Suprapubic skin (tissue), 4 donors: ENCODE results near the gene FARSA. TPM values are rescaled to one million over a fixed set of nuclear protein-coding genes. Genes with fewer than 3 reads are reported as not detected.
A peak's percentile ranks its signal among the peaks of the same experiment; 100 is the strongest.

ENCODE experiments used
- DNase-seq, 2 donors: peaks; one replicate each; pipeline ENCODE4 v3.0.0-alpha.2; 2019; ENCODE audit warnings: low spot score in 2 of 2
- H3K27ac ChIP-seq: fragments of 200-600 bp; sonication (generic); one replicate; pipeline ENCODE4 v1.5.1; 2019
- H3K27me3 ChIP-seq: fragments of 200-600 bp; sonication (generic); one replicate; pipeline ENCODE4 v1.5.1; 2019
- H3K36me3 ChIP-seq: fragments of 200-600 bp; sonication (generic); one replicate; pipeline ENCODE4 v1.5.1; 2019
- H3K4me1 ChIP-seq: fragments of 200-600 bp; sonication (generic); one replicate; pipeline ENCODE4 v1.5.1; 2019
- H3K4me3 ChIP-seq: fragments of 200-600 bp; sonication (generic); one replicate; pipeline ENCODE4 v1.5.1; 2019; ENCODE audit warnings: mild to moderate bottlenecking
- H3K9me3 ChIP-seq: fragments of 200-600 bp; sonication (generic); one replicate; pipeline ENCODE4 v1.5.1; 2019
- EP300 ChIP-seq: sonication (generic); formaldehyde crosslinking; IDR thresholded peaks from one replicate; pipeline ENCODE4 v1.6.1; 2017; ENCODE audit warnings: antibody characterized with exemption
- POLR2A ChIP-seq, 2 donors: fragments of 450-650 bp; IDR thresholded peaks; one replicate each; pipeline ENCODE4 v1.6.1; 2017; ENCODE audit warnings: antibody characterized with exemption in 2 of 2, mild to moderate bottlenecking in 2 of 2, moderate library complexity in 2 of 2
- POLR2AphosphoS5 ChIP-seq, 3 donors: sonication (generic); formaldehyde crosslinking; IDR thresholded peaks; one replicate each; pipeline ENCODE4 v1.6.1; 2017; ENCODE audit warnings: antibody characterized with exemption in 3 of 3
- WGBS: methylation state at CpG from one replicate; pipeline ENCODE4 v1.1.5; 2018; 5-methylcytosine and 5-hydroxymethylcytosine counted together
- total RNA-seq, 4 donors: library from RNA; depleted of rRNA; stranded (reverse); fragments of >200 nt; gene quantifications; one replicate each; pipeline ENCODE4 v1.1.0, GENCODE V29; 2016
- TF ChIP-seq, protein P1 (sequence below), 2 donors: fragments of 200-600 bp in 1 of 2; fragments of 450-650 bp in 1 of 2; sonication (generic) in 1 of 2; IDR thresholded peaks; one replicate each; pipeline ENCODE4 v1.5.1; 2016 to 2019; ENCODE audit warnings: antibody characterized with exemption in 2 of 2, mild to moderate bottlenecking in 1 of 2, moderate library complexity in 1 of 2

FARSA gene
- total RNA-seq, 4 donors from 2014 or later: 49.0 to 60.6 (median 50.9) TPM

DNA sequence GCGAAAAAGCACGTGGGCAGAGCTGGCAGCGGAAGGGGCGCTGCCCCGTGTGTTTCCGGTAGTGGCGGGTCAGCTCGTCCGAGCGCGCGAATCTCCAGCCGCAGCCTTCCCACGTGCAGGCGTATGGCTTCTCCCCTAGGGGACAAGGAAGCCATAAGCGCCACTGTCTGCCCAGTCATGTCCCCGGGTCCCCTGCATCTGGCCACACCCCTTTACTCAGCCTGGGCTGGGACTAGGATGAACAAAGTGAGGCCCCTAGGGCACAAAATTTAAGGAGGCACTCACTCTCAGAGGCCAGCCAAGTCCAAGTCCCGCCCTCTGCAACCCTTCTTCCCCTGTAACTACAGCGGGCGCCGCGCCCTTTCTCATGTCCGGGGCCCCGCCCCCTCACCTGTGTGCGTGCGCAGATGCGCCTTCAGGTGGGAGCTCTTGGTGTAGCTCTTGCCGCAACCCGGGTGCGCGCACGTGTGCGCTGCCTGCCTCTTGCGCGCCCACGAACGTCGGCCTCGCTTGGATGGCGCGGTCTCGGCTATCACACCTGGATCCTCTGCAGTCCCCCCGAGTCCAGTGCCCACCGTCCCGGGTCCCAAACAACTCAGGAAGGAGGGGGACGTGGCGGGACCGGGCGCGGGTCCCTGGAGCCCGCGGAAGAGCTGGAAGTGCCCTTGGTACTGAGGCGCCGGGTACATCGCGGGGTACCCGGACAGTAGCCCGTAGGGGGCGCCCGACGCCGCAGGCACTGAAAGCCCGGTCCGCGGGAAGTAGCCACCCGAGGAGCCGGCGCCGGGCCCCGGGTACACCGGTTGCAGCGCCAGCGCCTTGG lies 48.4 kb downstream of the FARSA start:
- H3K4me3 ChIP-seq: peak overlapping the region; percentile 49
- no peak for TF ChIP-seq POLR2AphosphoS5 (IDR thresholded peaks at IDR 0.05)
- TF ChIP-seq POLR2A (IDR thresholded peaks at IDR 0.05): no peak
- TF ChIP-seq EP300: no peak
- TF ChIP-seq, protein P1, sequence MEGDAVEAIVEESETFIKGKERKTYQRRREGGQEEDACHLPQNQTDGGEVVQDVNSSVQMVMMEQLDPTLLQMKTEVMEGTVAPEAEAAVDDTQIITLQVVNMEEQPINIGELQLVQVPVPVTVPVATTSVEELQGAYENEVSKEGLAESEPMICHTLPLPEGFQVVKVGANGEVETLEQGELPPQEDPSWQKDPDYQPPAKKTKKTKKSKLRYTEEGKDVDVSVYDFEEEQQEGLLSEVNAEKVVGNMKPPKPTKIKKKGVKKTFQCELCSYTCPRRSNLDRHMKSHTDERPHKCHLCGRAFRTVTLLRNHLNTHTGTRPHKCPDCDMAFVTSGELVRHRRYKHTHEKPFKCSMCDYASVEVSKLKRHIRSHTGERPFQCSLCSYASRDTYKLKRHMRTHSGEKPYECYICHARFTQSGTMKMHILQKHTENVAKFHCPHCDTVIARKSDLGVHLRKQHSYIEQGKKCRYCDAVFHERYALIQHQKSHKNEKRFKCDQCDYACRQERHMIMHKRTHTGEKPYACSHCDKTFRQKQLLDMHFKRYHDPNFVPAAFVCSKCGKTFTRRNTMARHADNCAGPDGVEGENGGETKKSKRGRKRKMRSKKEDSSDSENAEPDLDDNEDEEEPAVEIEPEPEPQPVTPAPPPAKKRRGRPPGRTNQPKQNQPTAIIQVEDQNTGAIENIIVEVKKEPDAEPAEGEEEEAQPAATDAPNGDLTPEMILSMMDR (IDR thresholded peaks at IDR 0.05): peak in 1 of 2 donors; percentile 53
- H3K36me3 ChIP-seq: no peaks in the 10 kb centered on the region
- peak in 1 of 2 donors; percentile 81 for DNase-seq
- peaks cover 20% of the 10 kb centered on the region for H3K27me3 ChIP-seq
- no peaks in the 10 kb centered on the region for H3K9me3 ChIP-seq
- H3K27ac ChIP-seq: no peak overlapping the region
- WGBS: 8% methylated on average over 30 of the region's 73 CpGs
- peaks cover 27% of the 10 kb centered on the region for H3K4me1 ChIP-seq

DNA sequence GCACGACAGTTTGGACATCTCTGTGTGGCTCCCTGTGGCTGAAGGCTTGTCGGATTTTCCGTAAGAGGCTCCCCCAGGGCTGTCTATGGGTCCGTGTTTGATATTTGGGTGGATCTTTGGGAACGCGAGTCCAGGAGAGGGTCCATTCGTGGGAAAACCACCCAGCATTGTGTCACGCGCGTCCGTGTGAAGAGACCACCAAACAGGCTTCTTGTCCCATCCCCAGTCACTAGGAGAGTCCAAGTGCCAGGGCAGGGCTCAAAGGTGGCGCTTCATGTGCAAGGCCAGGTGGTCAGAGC lies 48.9 kb downstream of the FARSA start:
- TF ChIP-seq, protein P1 (IDR thresholded peaks at IDR 0.05): no peak
- TF ChIP-seq POLR2AphosphoS5 (IDR thresholded peaks at IDR 0.05) (no peak), EP300 (no peak)
- WGBS: 84% methylated on average over 10 of the region's 12 CpGs
- DNase-seq: no peak
- H3K36me3 ChIP-seq: no peaks in the 10 kb centered on the region
- peaks cover 20% of the 10 kb centered on the region for H3K27me3 ChIP-seq
- no peak overlapping the region for H3K27ac ChIP-seq
- peak overlapping the region; percentile 49 for H3K4me3 ChIP-seq
- H3K9me3 ChIP-seq: no peaks in the 10 kb centered on the region
- peaks cover 28% of the 10 kb centered on the region for H3K4me1 ChIP-seq

DNA sequence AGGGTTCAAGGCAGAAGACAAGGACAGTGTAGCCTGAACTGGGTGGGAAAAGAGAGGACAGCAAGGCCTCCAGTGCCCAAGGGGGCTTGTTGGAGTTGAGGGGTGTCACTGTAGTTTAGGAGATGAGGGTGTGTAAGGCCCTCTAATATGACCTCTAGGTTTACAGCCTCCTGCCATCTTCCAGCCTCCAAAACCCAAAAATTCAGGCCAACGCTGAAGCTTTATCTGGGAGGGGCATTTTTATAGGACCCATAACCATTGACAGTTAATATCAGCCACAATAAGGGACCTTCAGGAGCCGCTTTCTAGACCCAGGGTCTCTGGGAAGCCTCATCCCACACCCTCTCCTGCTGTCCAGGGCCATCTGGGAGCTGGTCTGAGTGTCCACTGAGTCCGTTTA lies 49.3 kb downstream of the FARSA start:
- DNase-seq: no peak
- WGBS: 87% methylated on average over 3 of the region's 3 CpGs
- H3K27ac ChIP-seq: no peak overlapping the region
- no peak for TF ChIP-seq POLR2A (IDR thresholded peaks at IDR 0.05)
- no peak for TF ChIP-seq POLR2AphosphoS5 (IDR thresholded peaks at IDR 0.05)
- TF ChIP-seq EP300: no peak
- TF ChIP-seq, protein P1 (IDR thresholded peaks at IDR 0.05): no peak
- H3K9me3 ChIP-seq: no peaks in the 10 kb centered on the region
- H3K4me1 ChIP-seq: peaks cover 28% of the 10 kb centered on the region
- no peak overlapping the region for H3K4me3 ChIP-seq
- H3K36me3 ChIP-seq: no peaks in the 10 kb centered on the region
- H3K27me3 ChIP-seq: peaks cover 20% of the 10 kb centered on the region

DNA sequence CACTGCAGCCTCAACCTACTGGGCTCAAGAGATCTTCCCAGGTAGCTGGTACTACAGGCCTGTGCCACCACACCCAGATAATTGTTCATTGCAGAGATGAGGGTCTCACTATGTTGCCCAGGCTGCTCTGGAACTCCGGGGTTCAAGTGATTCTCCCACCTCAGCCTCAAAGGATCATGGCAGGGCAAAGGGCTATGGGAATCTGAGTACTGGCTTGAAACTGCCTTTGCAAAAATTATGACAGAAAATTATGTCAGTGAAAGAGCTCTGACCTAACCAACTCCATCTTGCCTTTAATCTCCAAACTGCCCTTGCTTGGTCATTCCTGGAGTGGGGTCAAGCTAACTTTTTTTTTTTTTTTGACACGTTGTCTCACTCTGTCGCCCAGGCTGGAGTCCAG lies 50.9 kb downstream of the FARSA start:
- Histone ChIP-seq H3K36me3 (peaks cover 13% of the 10 kb centered on the region), H3K27me3 (peaks cover 20% of the 10 kb centered on the region), H3K4me3 (no peak overlapping the region), H3K4me1 (peaks cover 28% of the 10 kb centered on the region), H3K9me3 (no peaks in the 10 kb centered on the region), H3K27ac (no peak overlapping the region)
- DNase-seq: no peak
- TF ChIP-seq, protein P1 (IDR thresholded peaks at IDR 0.05): no peak
- no peak for TF ChIP-seq POLR2A (IDR thresholded peaks at IDR 0.05)
- TF ChIP-seq POLR2AphosphoS5 (IDR thresholded peaks at IDR 0.05): no peak
- no peak for TF ChIP-seq EP300
- WGBS: 96% methylated on average over 3 of the region's 3 CpGs

DNA sequence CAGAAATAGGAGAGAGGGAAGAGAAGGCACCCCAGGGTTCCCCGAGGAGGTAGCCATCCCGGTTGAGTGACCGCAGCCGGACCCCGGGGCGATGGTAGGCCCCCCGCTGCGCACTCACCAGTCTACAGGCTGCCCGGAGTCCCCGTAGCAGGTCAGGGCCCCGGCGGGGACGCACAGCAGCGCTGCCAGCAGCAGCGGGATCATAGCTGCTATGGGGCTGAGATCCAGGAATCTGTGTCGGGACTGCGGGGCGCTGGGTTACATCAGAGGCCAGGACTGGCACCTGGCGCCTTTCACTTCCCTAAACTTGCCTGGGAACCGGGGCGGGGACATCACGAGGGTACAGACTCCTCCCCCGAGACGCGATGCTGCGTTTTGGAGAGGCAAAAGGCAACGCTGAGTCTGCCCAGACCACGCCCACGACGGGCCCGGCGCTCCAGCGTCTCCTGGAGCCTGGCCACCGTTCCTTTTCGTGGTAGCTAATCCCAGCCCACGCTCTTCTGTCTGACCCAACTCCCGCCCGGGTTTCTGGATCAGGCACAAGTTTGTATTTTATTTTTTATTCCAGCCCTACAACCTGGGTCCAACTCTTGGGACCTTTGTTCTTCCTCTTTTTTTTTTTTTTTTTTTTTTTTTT lies 52.2 kb downstream of the FARSA start, which contains the start of gene DNASE2:
Gene DNASE2 (minus strand): TSS at position 278 of the 637 bp plus-strand sequence. CDS start 74 bp downstream, at position 204.
- WGBS: under 1% methylated on average over 12 of the region's 38 CpGs
- peak within 1 kb of the TSS; percentile 78 for H3K4me3 ChIP-seq
- TF ChIP-seq POLR2AphosphoS5 (IDR thresholded peaks at IDR 0.05) (no peak), POLR2A (IDR thresholded peaks at IDR 0.05) (peak in 1 of 2 donors; percentile 25)

More for the DNA sequence above, 52.2 kb downstream of the FARSA start, which contains the start of gene DNASE2:
- peak within 1 kb of the TSS; percentile 86 for H3K27ac ChIP-seq
- H3K36me3 ChIP-seq: peaks cover 22% of the 10 kb centered on the region
- no peaks in the 10 kb centered on the region for H3K9me3 ChIP-seq
- DNase-seq: peak; percentile 98
- H3K27me3 ChIP-seq: peaks cover 20% of the 10 kb centered on the region
- H3K4me1 ChIP-seq: peaks cover 28% of the 10 kb centered on the region
